ENCODE results near the gene SRC. TPM values are rescaled to one million over a fixed set of nuclear protein-coding genes. Genes with fewer than 3 reads are reported as not detected.

Gene SRC
- total and polyA plus RNA-seq, 7 donors = 0.86 to 3.0 (median 1.3) TPM

GRCh38 chr20:37309290-37309689, 36.6 kb upstream of the SRC start:
- Histone ChIP-seq H3K4me3 (no peak overlapping the region), H3K27ac (no peak overlapping the region), H3K36me3 (ENCODE audit: insufficient read depth in 1 of 2, low read depth in 1 of 2) (peaks cover 0 to 58% of the 10 kb centered on the region in 2 donors), H3K9me3 (no peaks in the 10 kb centered on the region), H3K27me3 (ENCODE audit: insufficient read depth in 3 of 3, low read length in 2 of 3) (no peaks in the 10 kb centered on the region), H3K4me1 (peaks cover 7% of the 10 kb centered on the region)
- TF ChIP-seq, protein P1, sequence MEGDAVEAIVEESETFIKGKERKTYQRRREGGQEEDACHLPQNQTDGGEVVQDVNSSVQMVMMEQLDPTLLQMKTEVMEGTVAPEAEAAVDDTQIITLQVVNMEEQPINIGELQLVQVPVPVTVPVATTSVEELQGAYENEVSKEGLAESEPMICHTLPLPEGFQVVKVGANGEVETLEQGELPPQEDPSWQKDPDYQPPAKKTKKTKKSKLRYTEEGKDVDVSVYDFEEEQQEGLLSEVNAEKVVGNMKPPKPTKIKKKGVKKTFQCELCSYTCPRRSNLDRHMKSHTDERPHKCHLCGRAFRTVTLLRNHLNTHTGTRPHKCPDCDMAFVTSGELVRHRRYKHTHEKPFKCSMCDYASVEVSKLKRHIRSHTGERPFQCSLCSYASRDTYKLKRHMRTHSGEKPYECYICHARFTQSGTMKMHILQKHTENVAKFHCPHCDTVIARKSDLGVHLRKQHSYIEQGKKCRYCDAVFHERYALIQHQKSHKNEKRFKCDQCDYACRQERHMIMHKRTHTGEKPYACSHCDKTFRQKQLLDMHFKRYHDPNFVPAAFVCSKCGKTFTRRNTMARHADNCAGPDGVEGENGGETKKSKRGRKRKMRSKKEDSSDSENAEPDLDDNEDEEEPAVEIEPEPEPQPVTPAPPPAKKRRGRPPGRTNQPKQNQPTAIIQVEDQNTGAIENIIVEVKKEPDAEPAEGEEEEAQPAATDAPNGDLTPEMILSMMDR (IDR thresholded peaks at IDR 0.05) = no peak
- WGBS, 3 donors = 89 to 96% (median 90%) methylated on average over 6 of the region's 6 CpGs
- intact Hi-C loops (cut with DNase I) = no loop called here
- ATAC-seq = no peak
- no peak for DNase-seq

- intact Hi-C loops (cut with DNase I) = no loop called here
- Histone ChIP-seq H3K36me3 (ENCODE audit: insufficient read depth in 1 of 2, low read depth in 1 of 2) (peaks cover 0 to 53% of the 10 kb centered on the region in 2 donors), H3K4me3 (no peak overlapping the region), H3K4me1 (peaks cover 7% of the 10 kb centered on the region), H3K27ac (no peak overlapping the region), H3K9me3 (no peaks in the 10 kb centered on the region), H3K27me3 (ENCODE audit: insufficient read depth in 3 of 3, low read length in 2 of 3) (no peaks in the 10 kb centered on the region)
- no peak for ATAC-seq
- 83 to 86% (median 84%) methylated on average over 16 of the region's 16 CpGs for WGBS, 3 donors
- TF ChIP-seq, protein P1 (IDR thresholded peaks at IDR 0.05) = no peak
- DNase-seq = no peak
Observed at GRCh38 chr20:37309936-37310590, 35.9 kb upstream of the SRC start.

DNA sequence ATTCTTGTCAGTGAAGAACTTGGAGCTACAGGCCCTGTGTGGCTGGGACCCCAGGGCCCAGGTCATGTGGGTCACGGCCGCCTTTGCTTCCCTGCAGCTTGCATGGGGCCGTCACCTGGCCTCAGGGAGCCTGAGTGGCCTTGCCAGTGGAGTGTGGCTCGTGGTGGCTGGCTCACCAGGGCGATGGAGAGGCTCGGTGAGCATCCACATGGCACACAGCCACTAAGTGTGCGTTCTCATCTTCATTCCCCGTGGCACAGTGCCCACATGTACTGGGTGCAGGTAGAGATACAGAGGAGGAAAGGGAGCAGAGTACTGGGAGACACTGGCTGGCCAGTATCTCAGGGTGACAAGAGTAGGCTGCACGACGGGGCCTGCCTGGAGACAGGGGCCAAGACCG, 35.0 kb upstream of the SRC start:
- DNase-seq (no peak), ATAC-seq (no peak)
- no peaks in the 10 kb centered on the region for H3K27me3 ChIP-seq (ENCODE audit: insufficient read depth in 3 of 3, low read length in 2 of 3)
- no peaks in the 10 kb centered on the region for H3K9me3 ChIP-seq
- H3K4me1 ChIP-seq = peaks cover 14% of the 10 kb centered on the region
- TF ChIP-seq, protein P1 (IDR thresholded peaks at IDR 0.05) = no peak
- H3K4me3 ChIP-seq = no peak overlapping the region
- WGBS, 3 donors = 77 to 90% (median 83%) methylated on average over 11 of the region's 11 CpGs
- H3K36me3 ChIP-seq (ENCODE audit: insufficient read depth in 1 of 2, low read depth in 1 of 2) = peaks cover 0 to 53% of the 10 kb centered on the region in 2 donors
- H3K27ac ChIP-seq = no peak overlapping the region
- intact Hi-C loops (cut with DNase I) = no loop called here

DNA sequence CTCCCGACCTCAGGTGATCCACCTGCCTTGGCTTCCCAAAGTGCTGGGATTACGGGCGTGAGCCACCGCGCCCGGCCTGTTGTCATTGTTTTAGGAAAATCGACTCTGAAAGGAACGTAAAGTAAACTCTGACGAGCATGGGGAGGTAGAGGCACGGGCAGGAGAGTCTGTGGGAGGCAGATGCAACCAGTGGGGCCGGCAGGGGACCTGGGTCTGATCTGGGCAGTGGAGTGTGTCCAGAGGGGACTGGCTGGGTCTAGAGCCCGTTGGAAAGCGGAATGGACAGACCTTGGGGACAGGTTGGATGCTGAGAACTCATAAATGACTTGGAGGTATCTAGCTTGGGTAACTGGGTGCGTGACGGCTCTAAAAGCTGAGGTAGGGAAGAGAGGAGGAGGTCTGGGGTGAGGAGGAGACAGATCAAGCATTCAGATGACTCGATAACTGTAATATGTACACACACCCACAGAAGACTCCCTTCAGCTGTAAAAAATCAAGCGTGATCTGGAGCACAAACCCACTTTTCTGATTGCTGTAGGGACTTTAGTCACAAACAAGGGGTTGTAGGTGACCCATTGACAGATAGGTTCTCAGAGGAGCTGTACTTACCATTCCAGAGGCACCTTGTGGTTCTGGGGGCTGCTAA, 34.1 kb upstream of the SRC start:
- H3K4me1 ChIP-seq = peaks cover 12% of the 10 kb centered on the region
- intact Hi-C loops (cut with DNase I) = no loop called here
- WGBS, 3 donors = 91 to 95% (median 92%) methylated on average over 17 of the region's 17 CpGs
- DNase-seq = no peak
- TF ChIP-seq, protein P1 (IDR thresholded peaks at IDR 0.05) = no peak
- no peaks in the 10 kb centered on the region for H3K27me3 ChIP-seq (ENCODE audit: insufficient read depth in 3 of 3, low read length in 2 of 3)
- peaks cover 0 to 53% of the 10 kb centered on the region in 2 donors for H3K36me3 ChIP-seq (ENCODE audit: insufficient read depth in 1 of 2, low read depth in 1 of 2)
- no peak for ATAC-seq
- H3K9me3 ChIP-seq = no peaks in the 10 kb centered on the region
- H3K4me3 ChIP-seq = no peak overlapping the region
- H3K27ac ChIP-seq = no peak overlapping the region

Measured in psoas muscle (tissue), 8 donors.